ENCODE data around the gene SLC11A1.

DNA sequence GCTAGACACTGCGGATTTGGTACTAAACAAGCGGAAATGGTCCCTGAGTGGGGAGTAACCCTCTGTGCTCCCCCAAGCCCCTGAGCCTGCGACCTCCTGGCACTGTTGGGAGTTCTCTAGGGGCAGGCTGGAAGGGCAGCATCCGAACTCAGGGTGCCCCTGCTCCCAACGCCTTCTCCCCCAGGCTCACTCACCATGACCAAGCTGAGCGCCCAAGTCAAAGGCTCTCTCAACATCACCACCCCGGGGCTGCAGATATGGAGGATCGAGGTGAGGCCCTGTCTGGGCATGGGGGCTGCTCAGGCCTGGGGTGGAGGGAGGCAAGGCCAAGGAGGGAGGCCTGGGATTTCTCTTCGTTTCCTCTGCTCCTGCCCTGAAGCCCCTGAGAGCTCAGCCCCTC, 41.5 kb downstream of the SLC11A1 start:
- TF ChIP-seq, protein P1, sequence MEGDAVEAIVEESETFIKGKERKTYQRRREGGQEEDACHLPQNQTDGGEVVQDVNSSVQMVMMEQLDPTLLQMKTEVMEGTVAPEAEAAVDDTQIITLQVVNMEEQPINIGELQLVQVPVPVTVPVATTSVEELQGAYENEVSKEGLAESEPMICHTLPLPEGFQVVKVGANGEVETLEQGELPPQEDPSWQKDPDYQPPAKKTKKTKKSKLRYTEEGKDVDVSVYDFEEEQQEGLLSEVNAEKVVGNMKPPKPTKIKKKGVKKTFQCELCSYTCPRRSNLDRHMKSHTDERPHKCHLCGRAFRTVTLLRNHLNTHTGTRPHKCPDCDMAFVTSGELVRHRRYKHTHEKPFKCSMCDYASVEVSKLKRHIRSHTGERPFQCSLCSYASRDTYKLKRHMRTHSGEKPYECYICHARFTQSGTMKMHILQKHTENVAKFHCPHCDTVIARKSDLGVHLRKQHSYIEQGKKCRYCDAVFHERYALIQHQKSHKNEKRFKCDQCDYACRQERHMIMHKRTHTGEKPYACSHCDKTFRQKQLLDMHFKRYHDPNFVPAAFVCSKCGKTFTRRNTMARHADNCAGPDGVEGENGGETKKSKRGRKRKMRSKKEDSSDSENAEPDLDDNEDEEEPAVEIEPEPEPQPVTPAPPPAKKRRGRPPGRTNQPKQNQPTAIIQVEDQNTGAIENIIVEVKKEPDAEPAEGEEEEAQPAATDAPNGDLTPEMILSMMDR (IDR thresholded peaks at IDR 0.05), result no peak
- TF ChIP-seq EP300 (IDR thresholded peaks at IDR 0.05) (no peak), POLR2AphosphoS5 (IDR thresholded peaks at IDR 0.05) (no peak)
